GM18951 (cell line): ENCODE measurements around the gene ERN2.

Experiments used
- POLR2A ChIP-seq: IDR thresholded peaks from 4 replicates; pipeline ENCODE4 v1.6.1; 2011; ENCODE audit warnings: mild to moderate bottlenecking; ENCODE audit not compliant: insufficient read length, insufficient read depth; ENCODE audit errors: extremely low read depth
- in situ Hi-C: fragments of 300-500 bp; cut with MboI; formaldehyde crosslinking; loops from one replicate; pipeline ENCODE4 v1.12.0; 2022; ENCODE audit warnings: low sequenced_read_pairs, mixed read lengths, inconsistent platforms; ENCODE audit not compliant: unreplicated experiment

ERN2 gene

GRCh38 chr16:23705517-23705902 is 7.5 kb downstream of the ERN2 start:
- TF ChIP-seq POLR2A, result no peak
- in situ Hi-C loops, result no loop called here

- in situ Hi-C loops, result no loop called here
- no peak for TF ChIP-seq POLR2A
Observed at GRCh38 chr16:23704772-23705516, 8.1 kb downstream of the ERN2 start.

GRCh38 chr16:23702951-23703350 is 10.1 kb downstream of the ERN2 start:
- in situ Hi-C loops, result no loop called here
- no peak for TF ChIP-seq POLR2A

- TF ChIP-seq POLR2A, result no peak
- in situ Hi-C loops, result no loop called here
Observed at GRCh38 chr16:23701045-23701444, 12.0 kb downstream of the ERN2 start.

- in situ Hi-C loops, result no loop called here
Observed at GRCh38 chr16:23700509-23700908, 12.5 kb downstream of the ERN2 start.

GRCh38 chr16:23700093-23700492 is 12.9 kb downstream of the ERN2 start:
- in situ Hi-C loops, result no loop called here
- no peak for TF ChIP-seq POLR2A

More at GRCh38 chr16:23700509-23700908, 12.5 kb downstream of the ERN2 start:
- TF ChIP-seq POLR2A, result no peak

GRCh38 chr16:23699100-23699499 is 13.9 kb downstream of the ERN2 start:
- no peak for TF ChIP-seq POLR2A
- in situ Hi-C loops, result no loop called here

GRCh38 chr16:23695756-23696155 is 17.3 kb downstream of the ERN2 start:
- in situ Hi-C loops, result no loop called here
- no peak for TF ChIP-seq POLR2A

- in situ Hi-C loops, result no loop called here
Observed at GRCh38 chr16:23694644-23695373, 18.2 kb downstream of the ERN2 start.

GRCh38 chr16:23694265-23694643 is 18.8 kb downstream of the ERN2 start:
- no peak for TF ChIP-seq POLR2A
- in situ Hi-C loops, result no loop called here

More at GRCh38 chr16:23694644-23695373, 18.2 kb downstream of the ERN2 start:
- no peak for TF ChIP-seq POLR2A

- in situ Hi-C loops, result no loop called here
- TF ChIP-seq POLR2A, result no peak
Observed at GRCh38 chr16:23692190-23692837, 20.7 kb downstream of the ERN2 start.

- no peak for TF ChIP-seq POLR2A
- in situ Hi-C loops, result no loop called here
Observed at GRCh38 chr16:23691483-23692189, 21.4 kb downstream of the ERN2 start.
